Activated CD8-positive, alpha-beta memory T cell treated with anti-CD3 and anti-CD28 coated beads, Interleukin-2, amount 50 U/mL, for 24 hours (primary cell): Measurements from ENCODE around the gene TNNC1.

Experiments used
- DNase-seq: peaks from one replicate; pipeline ENCODE4 v3.0.0-alpha.2; 2020; ENCODE audit errors: extremely low read depth

Gene TNNC1

DNA sequence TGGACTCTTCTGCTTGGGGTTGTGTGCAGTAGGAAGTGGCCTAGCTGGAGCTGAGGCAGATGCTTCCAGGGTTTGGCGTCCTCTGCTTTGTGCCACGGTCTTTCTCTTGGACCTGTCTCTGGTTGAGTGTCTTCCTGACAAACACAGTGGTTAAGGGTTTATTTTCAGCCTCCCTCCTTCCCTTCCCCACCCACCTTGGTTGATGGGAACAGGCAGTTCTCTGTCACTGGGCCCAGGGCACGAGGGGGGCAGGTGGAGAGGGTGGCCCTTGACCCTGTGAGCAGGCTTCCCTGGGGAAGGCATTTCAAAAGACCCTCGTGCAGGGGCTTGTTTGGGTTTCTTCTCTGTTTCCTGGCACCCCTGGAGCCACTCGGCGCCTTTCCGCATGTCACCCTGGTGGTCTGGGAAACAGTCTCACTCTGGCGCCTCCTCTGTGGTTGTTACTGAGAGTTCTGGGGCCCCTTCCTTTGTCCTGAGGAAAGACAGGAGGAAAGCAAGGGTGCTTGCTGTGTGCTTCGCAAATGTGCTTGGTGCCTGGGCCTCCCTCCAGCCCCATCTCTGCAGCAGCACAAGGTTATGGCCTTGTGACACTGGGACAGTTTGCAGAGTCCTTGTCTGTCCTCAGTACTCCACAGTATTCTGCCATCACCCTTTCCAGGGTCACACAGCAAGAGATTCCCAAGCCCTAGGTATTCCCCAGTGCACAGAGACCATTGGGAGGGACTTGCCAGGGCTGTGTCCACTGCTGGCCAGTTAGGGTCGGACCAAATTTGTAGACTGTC, 31.0 kb upstream of the TNNC1 start:
- DNase-seq, result no peak

DNA sequence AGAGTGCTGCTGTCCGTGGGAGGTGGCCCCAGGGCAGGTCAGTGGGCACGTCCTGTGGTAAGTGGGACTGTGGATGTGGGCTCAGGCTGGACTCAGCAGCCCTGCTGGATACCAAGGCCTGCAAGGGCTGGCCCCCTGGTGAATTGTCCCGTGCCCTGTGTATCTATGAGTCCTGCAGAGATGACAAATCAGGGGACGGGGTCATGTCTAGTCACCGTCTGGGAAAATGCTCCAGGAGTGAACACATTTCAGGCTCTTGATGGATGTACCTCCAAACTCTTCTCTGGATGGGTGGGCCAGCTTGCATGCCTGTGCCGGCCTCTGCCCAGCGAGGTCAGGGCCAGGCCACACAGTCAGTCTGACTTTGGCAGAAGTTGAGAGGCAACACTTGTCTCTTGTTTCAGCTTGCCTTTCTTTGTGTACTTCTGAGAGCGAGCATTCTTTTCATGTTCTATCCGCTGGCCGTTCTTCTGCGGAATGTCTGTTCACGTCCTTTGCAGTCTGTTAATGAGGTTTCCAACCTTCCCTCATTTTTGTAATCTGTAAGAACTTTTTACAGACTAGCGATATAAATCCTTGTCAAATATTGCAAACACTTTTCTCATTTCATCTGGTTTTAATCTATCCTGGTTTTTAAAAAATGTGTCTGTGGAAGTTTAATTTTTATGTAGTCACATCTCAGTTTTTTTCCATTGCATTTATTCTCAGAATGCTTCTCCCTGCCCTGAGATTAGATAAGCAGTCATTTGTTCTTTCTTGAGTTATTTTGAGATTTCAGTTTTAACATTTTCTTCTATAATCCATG, 29.9 kb upstream of the TNNC1 start:
- DNase-seq, result no peak

DNA sequence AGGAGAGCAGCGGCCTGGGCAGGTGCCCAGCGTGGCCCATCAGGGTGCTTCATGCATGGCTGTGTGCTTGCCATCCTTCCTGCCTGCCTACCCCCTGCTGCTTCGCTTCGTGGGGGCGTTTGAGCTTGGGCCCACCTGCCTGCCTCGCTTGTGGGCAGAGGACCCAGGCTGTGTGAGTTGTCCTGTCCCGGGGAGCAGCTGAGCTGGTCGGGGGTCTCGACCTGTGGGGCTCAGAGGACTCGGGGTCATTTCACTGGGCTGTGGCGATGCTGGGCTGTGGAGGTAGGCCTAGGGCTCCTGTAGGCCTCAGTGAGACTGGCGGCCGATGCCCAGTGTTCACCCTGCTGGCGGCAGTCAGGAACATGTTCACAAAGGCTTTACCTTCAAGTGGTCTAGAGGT, 29.2 kb upstream of the TNNC1 start:
- no peak for DNase-seq

DNA sequence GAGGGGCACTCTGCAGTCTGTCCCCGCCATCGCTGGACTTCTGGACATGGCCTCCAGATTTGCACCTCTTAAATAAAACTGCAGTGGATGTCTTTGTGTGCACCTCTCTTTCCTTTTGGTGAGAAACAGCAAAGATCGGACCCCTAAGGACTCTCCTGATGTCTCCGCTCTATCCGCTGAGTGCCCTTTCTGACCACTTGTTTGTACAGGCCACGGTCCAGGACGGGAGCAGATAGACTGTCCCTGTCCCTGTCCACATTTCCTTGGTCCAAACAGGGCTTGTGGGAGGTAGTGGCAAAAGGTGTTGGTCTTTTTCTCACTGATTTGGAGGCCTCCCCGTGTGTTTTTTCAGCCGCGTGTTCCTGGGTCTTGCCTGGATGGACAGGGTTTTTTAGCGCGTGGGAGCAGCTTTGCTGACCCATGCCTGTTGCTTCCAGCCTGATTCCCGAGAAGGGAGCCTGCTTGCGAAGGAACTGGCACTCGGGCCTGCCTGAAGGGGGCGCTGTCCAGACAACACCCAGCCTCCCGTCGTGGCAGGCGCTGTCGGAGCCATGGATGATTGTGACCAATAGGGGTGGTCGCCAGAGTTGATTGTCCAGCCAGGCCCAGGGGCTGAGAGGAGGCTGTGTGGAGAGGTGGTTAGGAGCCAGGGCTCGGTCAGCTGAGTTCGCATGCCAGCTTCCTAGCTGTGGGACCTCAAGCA, 28.1 kb upstream of the TNNC1 start:
- DNase-seq, result no peak

DNA sequence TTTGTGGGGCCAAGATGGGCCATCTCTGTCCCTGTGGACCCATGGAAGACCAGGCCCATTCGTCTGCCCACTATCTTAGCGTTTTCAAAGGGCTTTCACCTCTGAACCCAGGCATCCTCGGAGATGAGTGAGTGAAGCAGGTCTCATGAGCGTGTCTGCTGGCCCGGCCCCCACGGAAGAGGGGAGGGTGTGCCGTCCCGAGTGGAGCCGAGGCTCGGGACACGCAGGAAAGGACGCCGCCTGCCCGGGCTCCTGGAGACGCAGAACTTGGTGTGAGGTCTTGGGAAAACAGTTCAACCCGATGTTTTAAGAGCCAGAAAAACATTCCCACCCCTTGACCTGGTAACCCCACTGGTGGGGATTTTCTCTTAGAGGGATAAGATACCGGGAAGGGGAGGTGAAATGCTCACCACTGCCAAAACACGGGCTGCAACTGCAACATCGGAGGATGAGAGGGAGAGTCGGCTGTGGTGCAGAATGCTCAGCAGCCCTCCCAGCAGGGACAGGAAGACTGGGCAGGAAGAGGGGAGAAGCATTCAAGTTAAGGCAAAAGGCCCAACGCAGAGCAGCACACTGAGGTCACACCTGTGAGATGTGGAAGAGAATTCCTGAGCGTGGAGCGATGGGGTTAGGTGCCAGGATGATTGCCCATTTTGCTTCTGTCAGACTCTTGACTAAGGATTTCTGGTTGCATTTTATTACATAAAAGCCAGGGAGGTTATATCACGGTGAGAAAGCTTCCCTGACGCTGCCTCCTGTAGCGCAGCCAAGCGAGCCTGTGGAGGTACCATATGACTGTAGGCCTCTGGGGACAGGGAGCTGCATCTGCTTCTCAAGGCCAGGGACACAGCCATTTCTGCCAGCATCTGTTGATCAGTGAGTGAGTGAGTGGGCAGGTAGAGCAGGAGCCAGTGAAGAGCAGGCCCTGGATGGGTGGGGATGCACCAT, 27.2 kb upstream of the TNNC1 start:
- no peak for DNase-seq

DNA sequence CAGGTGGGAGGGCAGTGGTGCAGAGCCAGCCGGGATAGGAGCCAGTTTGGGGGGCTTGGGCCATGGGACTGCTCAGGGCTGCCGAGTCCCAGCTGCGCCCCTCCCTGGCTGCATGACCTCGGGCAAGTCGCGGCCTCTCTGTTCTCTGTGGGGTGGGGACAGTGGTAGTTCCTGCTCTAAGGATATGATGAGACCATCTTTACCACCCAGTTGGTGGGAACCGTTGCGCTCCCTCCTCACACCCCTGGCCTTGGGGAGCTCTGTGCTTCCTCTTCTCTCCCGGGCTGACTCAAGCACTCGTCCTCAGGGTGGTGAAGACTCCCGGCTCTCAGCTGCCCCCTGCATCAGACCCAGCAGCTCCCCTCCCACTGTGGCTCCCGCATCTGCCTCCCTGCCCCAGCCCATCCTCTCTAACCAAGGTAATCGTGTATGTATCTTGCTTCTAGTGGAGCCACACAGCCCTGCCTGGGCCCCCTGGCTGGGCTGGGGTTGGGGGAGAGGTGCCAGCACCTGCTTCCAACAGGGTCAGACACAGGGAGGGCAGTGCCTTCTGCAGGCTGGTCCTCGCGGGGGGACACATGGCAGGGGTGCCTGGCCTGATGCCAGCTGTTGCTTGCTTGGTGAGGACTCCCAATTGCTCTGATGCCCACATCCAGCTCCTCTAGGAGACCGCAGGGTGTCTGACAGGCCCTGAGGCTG, 26.2 kb upstream of the TNNC1 start:
- DNase-seq, result no peak

DNA sequence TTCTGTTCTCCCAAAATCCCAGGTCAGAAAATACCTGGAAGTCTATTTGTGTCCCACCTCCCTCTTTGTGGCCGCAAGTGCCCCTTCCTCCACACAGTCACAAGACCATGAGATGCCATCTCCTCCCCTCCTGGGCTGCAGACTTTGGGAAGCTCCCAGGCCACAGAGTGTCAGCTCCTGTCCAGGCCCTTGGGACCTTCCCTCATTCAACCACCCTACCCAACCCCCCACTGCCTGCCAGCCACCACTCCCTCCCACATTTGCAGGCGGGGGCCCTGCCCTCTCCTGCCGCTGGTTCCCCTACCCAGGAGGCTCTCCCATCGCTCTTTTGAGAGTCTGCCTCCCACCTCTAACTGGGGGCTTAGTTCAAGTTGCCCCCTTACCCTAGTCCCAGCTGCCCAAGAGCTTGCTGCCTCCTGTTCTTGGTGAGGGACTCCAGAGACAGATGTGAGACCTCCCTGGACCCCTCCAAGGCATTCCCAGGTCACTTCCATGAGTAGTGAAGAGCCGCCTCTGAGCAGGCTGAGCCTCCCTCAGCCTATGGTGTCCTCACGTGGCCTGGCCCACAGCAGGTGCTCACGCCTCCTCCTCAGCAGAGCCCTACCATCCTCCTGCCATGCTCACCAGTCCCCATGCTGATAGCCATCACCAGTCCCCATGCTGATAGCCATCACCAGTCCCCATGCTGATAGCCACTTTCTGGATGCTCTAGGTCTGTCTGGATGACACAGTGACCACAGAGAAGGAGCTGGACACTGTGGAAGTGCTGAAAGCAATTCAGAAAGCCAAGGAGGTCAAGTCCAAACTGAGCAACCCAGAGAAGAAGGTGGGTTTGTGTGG, 25.4 kb upstream of the TNNC1 start:
- DNase-seq, result no peak

DNA sequence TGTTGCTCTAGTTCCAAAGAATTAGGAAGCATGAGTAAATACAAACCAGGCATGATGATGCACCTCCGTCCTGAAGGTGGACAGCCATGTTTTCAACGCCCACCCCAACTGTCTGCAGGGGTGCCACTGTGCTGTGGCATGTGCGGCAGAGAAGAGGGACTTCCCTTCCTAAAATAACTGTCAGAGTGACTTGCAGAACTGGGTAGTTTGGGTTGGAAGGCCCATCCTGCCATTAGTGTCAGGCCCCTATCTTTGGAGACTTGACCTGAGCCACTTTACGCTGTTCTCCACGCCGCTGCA, 23.9 kb upstream of the TNNC1 start:
- no peak for DNase-seq

DNA sequence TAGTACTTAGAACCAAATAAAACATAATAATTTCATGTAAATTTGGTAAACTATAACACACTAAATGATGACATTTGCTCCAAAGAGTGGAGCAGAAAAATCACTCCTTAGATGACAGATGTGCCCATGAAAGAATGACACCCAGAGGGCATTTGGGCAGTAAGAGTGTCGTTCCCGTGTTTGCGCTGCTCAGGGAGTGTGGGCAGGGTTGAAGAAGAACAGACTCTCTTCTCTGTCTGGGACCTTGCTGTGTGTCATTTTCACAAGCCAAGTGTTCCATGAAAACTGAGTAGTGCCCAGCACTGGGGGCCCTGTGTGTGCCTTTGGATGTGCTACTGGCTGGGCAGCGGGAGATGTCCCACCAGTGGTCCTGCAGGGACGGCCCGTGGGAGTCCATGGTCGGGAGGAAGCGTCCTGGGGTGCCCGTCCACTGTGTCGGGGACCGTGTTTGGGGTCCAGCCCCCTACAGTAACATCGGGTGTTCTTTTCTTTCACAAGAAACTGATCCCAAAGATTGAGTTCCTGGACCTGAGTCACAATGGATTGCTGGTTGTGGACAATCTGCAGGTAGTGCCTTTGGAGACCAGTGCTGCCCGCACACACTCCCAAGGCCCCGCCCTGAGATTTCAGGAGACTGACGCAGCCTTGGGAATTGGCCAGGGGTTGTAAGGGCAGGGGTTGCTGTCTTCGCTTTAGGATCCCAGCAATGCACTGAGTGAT, 23.4 kb upstream of the TNNC1 start:
- no peak for DNase-seq

DNA sequence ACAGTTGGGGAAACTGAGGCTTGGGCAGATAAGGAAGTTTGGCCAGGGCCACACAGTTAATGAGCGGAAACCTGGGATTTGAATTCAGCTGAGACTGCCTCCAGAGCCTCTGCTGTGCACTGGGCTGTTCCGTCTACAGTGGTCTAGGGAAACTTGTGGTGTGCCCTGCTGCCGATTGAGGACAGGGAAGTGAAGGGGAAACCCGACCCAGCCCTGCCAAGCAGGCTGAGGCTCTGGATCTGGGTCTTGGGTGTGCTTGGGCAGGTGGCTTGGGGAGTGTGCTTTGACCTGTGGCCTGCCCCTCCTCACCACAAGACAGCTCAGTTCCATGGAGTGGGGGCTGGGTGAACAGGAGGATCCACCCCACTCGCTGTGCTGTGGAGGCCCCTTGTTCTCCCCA, 19.2 kb upstream of the TNNC1 start:
- no peak for DNase-seq

DNA sequence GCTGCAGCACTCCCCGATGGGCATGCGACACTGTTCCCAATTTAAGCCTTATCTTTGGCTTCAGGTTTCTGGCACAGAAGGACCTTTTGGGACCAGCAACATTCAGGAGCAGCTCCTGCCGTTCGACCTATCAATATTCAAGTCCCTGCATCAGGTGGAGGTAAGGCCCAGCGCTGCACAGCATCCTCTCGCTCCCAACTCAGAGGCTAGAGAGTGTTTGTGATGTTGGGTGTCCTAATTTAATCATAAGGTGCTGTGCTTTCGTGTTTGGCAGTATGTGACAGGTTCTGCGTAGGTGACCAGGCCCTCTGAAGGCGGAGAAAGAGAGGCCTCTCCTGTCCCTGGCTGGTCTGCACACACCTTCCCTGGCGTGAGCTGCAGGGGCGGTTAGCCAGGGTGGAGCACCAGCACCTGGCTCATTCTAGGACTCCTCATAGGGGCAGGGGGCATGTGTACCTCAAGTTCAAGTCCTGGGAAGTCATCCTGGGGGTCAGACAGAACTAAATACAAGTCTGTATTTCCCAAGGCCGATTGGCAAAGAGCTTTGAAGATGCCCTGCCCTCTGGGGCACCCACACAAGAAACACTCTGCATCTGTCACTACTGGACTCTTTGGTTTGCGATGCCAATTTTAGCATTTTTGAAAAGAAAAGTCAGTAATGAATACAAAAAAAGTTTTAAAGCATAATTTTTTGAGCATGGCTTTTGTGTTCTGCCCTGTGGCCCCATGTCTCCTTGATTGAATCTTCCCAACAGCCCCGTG, 18.6 kb upstream of the TNNC1 start:
- DNase-seq, result no peak

DNA sequence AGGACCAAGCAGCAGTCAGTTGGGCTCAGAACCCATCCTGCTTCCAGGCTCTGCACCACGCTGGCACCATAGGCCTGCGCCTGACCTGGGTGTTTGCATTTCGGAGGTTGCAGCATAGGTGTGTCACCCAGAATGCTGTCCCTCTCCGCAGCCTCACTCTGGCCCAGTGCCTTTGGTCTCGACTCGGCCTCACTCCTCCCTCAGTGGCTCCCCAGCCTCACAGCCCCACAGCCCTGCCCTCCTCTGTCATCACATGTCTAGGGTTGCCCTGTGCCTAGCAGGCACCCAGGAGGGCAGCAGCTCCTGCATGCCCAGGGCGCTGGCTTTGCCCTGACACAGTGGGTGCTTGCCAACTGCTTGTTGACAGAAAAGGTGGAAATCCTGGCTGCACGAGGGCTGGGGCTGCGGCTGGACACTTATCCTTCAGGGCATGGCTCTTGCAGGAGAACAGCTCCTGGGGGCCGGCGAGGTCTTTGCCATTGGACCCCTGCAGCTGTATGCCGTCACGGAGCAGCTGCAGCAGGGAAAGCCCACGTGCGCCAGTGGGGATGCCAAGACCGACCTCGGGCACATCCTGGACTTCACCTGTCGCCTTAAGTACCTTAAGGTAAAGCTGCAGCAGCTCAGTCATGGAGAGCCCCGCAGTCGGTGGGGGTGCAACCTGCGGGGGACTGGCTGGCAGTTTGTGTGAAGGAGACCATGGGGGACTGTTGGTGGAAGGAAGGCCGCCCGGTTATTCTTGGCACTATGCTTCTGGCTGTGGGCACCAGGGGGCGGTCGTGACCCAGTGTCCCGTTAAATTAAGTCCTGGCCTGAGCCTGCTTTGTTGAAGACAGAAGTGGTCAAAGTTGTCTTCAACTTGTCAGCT, 17.8 kb upstream of the TNNC1 start:
- no peak for DNase-seq

DNA sequence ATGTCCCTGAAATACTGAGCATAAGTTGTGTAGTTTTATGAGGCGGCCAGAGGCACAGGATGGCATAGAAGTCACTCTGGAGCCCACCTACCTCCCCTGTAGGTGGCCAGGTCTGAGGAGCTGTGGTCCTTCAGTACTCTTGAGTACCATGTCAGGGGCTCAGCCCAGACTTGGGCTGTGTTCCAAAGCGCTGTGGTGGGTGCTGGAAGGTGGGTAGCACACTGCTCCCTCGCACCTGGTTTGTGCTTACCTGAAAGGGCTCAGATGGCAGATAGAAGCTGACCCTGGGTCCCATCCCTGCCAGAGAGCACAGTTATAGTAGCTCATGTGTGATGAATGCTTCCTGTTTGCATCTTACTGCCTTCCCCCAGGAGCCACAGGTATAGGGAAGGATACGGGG, 17.1 kb upstream of the TNNC1 start:
- no peak for DNase-seq

DNA sequence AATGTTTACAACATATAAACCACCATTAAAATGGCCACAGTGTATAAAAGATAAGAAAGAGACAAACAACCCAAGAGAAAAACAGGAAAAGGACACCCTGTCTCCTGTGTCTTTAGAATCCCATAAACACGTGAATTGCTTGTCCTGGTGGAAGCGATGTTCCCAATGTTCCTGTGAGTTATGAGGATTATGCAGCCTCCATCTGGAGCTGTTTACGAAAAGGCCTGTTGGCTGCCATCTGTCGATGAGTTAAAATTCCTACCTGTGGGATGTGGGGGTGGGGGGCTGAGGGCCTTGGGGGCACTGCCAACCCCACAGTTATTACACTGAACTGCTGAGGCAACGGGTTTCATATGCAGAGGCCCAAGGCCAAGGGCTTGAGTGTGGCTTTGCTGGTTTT, 15.2 kb upstream of the TNNC1 start:
- DNase-seq, result no peak

DNA sequence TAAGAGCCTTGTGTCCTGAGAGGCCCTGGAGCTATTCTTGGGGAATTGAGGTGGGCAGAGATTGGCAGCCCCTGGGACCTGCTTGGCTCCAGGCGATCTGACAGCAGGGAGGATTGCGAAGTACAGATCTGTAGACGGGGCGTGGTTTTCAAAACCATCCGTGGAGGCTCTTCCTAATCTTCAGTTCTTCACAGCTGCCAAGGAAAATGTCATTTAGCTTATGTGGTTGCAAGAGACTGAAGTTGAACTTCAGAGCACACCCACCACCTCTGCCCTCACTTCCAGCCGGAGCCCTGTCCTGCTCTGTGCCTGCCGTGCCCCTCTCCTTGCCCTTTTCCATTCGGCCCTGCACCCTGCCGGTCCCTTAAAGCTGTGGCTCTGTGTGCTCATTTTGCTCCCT, 14.5 kb upstream of the TNNC1 start:
- DNase-seq, result no peak

DNA sequence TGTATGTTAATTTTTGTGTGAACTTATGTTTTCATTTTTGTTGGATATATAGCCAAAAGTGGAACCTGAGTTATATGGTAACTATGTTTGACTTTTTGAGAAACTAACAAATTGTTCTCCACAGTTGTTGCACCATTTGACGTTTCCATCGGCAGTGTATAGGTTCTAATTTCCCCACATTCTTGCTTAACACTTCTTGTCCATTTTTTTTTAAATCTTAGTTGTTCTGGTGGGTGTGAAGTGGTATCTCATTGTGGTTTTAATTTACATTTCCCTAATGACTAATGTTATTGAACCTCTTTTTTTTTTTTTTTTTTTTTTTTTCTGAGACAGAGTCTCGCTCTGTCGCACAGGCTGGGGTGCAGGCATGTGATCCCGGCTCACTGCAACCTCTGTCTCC, 9.6 kb upstream of the TNNC1 start:
- no peak for DNase-seq

DNA sequence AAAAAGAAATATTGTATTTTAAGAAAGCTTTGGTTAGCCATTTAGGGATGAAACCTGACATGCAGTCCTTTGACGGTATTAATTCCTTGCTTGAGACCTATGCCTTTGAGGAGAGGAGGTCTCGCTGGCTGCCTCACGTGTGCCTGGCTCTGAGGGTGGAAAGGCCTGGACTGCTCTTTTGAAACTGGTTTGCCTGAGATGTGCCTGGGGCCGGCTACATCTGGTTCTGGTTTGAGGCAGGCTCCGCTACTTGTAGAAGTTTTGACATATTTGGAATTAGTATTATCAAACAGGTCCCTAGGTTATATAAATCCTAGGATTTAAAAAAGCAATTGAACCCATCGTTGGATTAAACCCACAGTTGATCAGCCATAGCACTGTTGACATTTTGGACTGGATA, 8.0 kb upstream of the TNNC1 start:
- DNase-seq, result no peak
